ENCODE data around the gene SETD5.

GRCh38 chr3:9396632-9397331 is 633 bp upstream of the SETD5 start:
- TF ChIP-seq CTCF (IDR thresholded peaks at IDR 0.05; ENCODE audit: low read depth, low read length, poor library complexity, severe bottlenecking): no peak
- TF ChIP-seq EZH2phosphoT487 (IDR thresholded peaks at IDR 0.05; ENCODE audit: borderline replicate concordance, low read length): no peak

Measured in DOHH2 (cell line).